Hematopoietic multipotent progenitor cell treated with erythropoietin and hydrocortisone succinate and interleukin-3 and kit ligand, for 8 days (in vitro differentiated cells): Measurements from ENCODE around the gene PLS1.

ENCODE experiments used
- DNase-seq: peaks from one replicate; pipeline ENCODE4 v3.0.0-alpha.2; 2015

The PLS1 gene

DNA sequence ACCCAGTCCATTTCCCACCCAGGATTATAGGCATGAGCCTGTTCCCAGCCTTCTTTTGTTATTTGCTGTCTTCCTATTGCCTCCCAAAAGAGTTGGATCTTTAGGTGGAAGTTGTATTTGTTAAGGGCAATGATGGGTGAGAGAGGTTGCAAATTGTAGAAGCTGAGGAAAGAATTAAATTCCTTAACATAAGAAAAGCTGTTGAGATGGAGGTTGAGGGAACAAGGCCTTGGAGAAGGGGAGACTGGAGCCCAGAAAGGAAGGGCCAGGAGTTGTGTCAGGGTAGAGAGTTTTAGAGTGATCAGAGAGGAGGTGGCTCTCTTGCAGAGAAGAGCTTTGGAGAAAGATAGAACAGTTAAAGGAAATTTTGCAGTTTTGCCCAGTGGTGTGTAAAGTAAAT is 46.8 kb downstream of the PLS1 start:
- DNase-seq: no peak

- no peak for DNase-seq
Observed at GRCh38 chr3:142644502-142644901, 48.3 kb downstream of the PLS1 start.

DNA sequence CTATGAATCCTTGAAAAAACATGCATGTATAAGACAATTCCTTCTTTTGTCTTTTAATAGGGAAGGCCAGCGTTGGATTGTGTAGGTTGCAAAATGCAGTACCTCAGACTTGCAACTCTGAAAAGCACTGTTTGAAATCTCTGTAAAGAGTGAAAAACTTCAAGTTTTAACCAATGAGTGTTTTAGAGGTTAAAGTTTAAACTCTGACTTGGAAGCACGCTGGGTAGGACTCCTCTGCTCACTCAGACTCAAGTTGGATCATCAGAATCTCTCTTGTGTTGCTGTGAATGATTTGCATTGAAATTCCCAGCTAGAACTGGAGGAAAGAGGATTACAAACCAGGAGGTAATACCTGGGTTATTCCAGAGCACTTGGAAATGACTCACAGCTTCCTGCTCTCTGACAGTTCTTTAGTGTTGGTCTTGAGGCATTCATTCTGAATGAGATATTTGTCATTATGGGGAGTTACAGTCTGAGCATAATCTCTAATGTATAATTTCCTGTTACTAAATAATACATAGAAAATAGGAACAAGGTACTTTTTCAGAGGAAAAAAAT is 49.1 kb downstream of the PLS1 start:
- no peak for DNase-seq

GRCh38 chr3:142646020-142646785 is 50.0 kb downstream of the PLS1 start:
- no peak for DNase-seq

DNA sequence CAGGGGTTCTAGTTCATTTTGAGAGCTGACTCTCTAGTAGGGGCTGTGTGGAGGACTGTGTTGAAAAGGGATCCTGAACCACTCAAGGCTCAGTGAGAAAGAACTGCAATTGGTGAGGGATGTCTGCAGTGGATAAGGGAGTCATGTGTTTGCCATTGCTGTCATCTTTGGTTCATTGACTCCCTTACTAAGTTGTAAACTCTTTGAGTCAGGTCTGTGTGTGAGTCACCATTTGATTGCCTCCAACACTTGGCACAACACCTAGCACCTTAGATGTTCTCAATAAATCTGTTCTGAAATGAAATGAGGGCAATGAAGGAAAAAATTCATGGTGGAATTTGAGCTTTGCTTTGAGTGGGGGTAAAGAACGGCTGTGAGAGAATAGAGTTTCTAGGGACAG is 51.7 kb downstream of the PLS1 start:
- no peak for DNase-seq

DNA sequence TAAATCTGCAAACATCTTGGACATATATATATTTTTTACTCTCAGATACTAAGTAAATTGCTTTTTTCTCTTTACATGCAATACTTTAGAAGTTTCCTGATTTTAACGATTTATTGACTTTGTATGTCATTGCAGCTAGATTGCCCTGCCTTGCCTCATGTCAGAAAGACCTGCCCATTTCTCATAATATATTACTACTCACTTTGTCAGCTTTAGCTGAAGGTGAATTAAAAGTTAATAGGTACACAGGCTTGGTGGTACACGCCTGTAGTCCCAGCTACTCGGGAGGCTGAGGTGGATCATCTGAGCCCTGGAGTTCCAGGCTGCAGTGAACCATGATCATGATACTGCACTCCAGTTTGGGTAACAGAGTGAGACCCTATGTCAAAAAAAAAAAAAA is 52.8 kb downstream of the PLS1 start:
- no peak for DNase-seq

GRCh38 chr3:142650001-142650693 is 54.0 kb downstream of the PLS1 start:
- DNase-seq: no peak

GRCh38 chr3:142651711-142652110 is 55.5 kb downstream of the PLS1 start:
- no peak for DNase-seq

DNA sequence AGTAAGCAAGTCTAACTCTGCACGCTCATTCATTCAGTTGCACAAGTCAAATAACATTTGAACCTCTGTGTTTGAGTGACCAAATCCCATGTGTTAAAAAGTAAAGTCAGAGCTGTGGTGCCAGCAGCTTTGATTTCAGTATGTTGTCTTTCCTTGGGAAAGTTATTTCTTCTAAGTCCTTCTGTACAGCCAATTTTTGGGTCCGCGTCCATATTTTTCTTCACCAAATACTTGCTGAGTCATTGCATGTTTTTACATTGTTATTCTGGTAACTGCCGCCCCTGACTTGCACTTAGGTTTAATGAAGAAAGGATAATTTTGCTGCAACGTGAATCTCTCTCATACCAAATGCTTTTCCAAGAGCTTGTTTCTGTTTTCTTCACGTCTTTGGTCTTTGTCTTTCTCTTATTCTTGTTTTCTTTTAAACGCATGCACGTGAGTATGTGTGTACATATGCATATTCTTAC is 56.7 kb downstream of the PLS1 start:
- no peak for DNase-seq

DNA sequence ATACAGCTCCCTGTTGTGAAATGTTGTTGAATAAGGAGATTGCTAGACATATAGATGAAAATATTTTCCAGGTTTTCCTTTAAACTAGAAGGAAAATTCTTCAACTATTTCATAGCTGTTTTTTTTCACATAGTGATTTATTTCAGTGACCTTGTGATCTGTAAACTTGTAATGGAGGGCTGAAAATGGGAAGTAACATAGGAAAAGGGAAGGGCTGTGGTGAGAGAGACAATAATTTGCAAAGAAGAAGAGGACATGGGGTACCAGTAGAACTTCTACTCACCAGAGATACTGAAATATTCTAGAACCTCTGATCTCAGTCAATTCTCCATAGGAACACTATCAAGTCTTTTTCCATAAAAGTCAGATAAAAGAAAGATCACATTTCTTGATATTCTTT is 60.4 kb downstream of the PLS1 start:
- DNase-seq: no peak

DNA sequence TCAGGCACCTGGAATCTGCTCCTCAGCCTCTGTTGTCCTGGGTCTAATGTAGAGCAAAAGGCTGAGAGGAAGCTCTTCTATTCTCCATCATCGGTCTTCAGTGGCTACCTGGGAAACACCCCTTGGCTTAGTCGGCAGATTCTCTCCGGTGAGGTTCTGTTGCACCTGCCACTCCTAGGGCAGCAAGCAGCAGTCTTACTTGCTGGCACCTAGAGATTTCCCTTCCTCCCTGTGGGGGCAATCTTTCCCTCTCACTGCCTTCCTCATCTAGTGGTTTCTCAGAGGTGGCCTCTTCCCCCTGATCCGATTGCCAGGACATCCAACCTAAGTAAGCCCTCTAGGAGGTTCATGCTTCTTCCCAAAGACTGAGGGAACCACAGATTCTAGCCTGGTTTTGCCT is 60.8 kb downstream of the PLS1 start:
- no peak for DNase-seq

DNA sequence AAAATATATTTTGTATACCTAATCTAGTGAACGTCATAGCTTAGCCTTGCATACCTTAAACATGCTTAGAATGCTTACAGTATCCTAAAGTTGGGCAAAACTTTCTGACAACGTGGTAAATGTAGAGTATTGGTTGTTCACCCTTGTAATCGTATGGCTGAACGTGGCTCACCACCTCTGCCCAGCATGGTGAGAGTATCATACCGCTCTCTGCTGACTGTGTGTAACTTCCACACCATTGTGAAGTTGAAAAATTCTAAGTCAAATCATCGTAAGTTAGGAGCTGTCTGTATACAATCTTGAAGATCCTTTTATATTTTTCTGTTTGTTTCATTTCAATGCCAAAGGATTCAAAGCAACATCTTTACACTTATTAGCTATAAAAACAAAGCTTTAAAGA is 64.2 kb downstream of the PLS1 start:
- no peak for DNase-seq

GRCh38 chr3:142660893-142661292 is 64.7 kb downstream of the PLS1 start:
- no peak for DNase-seq

DNA sequence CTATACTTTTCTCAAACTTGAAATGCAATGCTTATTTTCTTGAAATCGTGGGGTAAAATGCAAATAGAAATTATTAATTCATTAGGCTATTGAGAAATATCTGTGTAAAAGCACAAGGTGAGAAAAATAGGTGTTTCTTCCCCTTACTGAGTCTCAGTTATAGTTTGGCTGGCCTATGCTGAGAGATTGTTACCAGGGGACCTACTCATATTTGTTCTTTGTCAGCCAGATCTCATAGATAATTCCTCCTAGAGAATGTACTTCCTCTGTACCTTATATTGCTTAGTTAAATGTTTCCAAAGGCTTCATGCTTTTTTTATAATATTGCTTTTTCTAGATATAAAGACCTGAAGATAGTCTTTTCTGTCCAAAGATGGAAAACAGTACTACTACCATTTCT is 67.7 kb downstream of the PLS1 start:
- no peak for DNase-seq

- DNase-seq: no peak
Observed at GRCh38 chr3:142664311-142664710, 68.1 kb downstream of the PLS1 start.

DNA sequence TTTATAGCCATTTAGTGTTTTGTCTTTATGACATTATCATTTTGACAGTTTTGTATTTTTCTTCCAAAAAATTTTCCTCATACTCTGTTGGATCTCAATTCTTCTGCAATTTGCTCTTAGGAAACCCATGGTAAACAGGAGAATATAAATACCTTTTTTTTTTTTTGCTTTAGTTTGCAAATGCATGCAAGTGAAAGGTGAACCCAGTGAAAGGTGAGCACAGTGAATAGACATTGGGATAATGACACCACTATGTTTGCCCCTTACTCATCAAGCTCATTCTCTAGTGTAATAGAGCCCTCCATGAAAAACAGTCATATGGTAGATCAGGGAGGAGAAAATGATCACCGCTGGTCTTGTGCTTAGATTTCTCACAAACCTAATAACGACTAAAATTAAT is 68.6 kb downstream of the PLS1 start:
- DNase-seq: no peak

DNA sequence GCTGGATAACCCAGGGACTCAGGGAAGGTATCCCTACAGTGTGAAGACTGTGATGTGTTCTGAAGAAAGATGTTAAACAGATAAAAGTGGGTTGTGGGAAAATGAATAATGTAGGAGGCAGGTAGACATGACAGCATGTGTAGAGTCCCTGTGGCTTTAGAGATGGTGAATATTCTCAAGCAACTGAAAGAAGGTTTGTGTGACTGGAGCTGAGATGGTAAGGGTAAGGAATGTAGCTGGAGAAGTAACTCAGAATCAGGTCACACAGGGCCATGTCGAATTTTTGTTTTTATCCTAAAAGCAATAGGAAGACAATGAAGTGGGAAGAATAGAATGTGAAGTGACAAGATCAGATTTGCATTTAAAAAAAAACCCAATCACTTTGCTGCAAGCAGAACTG is 73.9 kb downstream of the PLS1 start:
- DNase-seq: no peak

DNA sequence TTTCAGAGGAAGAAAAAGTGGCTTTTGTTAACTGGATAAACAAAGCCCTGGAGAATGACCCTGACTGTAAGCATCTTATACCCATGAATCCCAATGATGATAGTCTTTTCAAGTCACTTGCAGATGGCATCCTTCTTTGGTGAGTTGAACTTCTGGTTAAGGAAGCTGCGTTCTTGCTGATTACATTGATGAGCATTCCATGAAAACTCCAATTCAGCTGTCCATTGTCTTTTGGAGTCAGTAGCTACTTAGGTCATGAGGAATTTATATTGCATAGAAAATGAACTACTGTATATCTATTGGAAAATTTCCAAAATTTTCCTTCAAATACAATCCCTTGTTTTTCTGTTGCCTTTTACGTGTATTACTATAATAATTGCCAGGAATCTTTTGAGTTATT is 80.0 kb downstream of the PLS1 start:
- DNase-seq: no peak

GRCh38 chr3:142680710-142681109 is 84.5 kb downstream of the PLS1 start:
- DNase-seq: no peak

GRCh38 chr3:142690613-142691012 is 94.4 kb downstream of the PLS1 start:
- DNase-seq: no peak

- no peak for DNase-seq
Observed at GRCh38 chr3:142691527-142691926, 95.3 kb downstream of the PLS1 start.

- peak; percentile 71 for DNase-seq
Observed at GRCh38 chr3:142693136-142693853, 97.1 kb downstream of the PLS1 start.

- no peak for DNase-seq
Observed at GRCh38 chr3:142694225-142694624, 98.0 kb downstream of the PLS1 start.

DNA sequence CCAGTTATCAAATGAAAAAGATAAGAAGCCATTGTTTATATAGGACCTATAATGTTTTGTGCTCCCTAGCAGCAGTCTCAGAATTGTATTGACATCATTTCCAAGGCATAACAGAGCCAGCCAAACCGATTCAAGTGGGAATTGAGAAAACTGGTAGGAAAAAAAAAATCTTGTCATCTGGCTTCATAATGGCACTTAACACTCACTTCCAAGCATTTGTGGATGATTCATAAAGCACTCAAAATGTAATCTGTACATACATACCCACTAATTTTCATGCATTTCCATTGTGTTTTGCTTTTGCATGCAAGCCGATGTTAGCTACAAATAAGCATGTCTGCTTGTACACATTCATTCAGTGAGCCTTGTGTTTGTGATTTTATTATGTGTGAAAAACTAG is 109.0 kb downstream of the PLS1 start:
- no peak for DNase-seq
